Liver (tissue), 9 donors: ENCODE results near the gene SLIT3. TPM values are rescaled to one million over a fixed set of nuclear protein-coding genes. Genes with fewer than 3 reads are reported as not detected.

Experiments used
- DNase-seq: peaks from one replicate; pipeline ENCODE4 v3.0.0-alpha.2; 2017; ENCODE audit warnings: low spot score
- H3K27ac ChIP-seq, 2 donors: one replicate each; pipeline ENCODE4 v1.7.0; 2013; ENCODE audit warnings: inconsistent platforms in 2 of 2, low read length in 2 of 2, control low read depth in 1 of 2, low read depth in 1 of 2, mild to moderate bottlenecking in 1 of 2
- H3K27me3 ChIP-seq, 4 donors: one replicate each; pipeline versions ENCODE4 v1.6.1 to v1.7.0; 2013; ENCODE audit warnings: low read length in 3 of 4, inconsistent platforms in 1 of 4, mild to moderate bottlenecking in 1 of 4, moderate library complexity in 1 of 4; ENCODE audit not compliant: control insufficient read depth in 4 of 4, insufficient read depth in 4 of 4
- H3K36me3 ChIP-seq, 4 donors: one replicate each; pipeline versions ENCODE4 v1.6.1 to v1.7.0; 2013; ENCODE audit warnings: low read length in 3 of 4, mild to moderate bottlenecking in 3 of 4, low read depth in 1 of 4, moderate library complexity in 1 of 4; ENCODE audit not compliant: control insufficient read depth in 4 of 4, insufficient read depth in 3 of 4
- H3K4me1 ChIP-seq, 4 donors: one replicate each; pipeline versions ENCODE4 v1.6.1 to v1.7.0; 2013; ENCODE audit warnings: low read length in 3 of 4, mild to moderate bottlenecking in 3 of 4, moderate library complexity in 1 of 4; ENCODE audit not compliant: control insufficient read depth in 4 of 4, insufficient read depth in 4 of 4
- H3K4me3 ChIP-seq, 3 donors: one replicate each; pipeline versions ENCODE4 v1.6.1 to v1.7.0; 2013; ENCODE audit warnings: low read length in 3 of 3, control low read depth in 1 of 3, low read depth in 1 of 3, mild to moderate bottlenecking in 1 of 3
- H3K9ac ChIP-seq, 2 donors: one replicate each; pipeline ENCODE4 v1.7.0; 2013; ENCODE audit warnings: low read length in 2 of 2, mild to moderate bottlenecking in 2 of 2, moderate library complexity in 2 of 2, control low read depth in 1 of 2, low read depth in 1 of 2
- H3K9me3 ChIP-seq, 4 donors: one replicate each; pipeline versions ENCODE4 v1.6.1 to v1.7.0; 2013; ENCODE audit warnings: low read length in 3 of 4; ENCODE audit not compliant: control insufficient read depth in 4 of 4
- FOXA1 ChIP-seq: IDR thresholded peaks from 2 replicates; pipeline ENCODE4 v1.6.1; 2016; ENCODE audit warnings: antibody characterized with exemption
- FOXA2 ChIP-seq: IDR thresholded peaks from 2 replicates; pipeline ENCODE4 v1.6.1; 2016; ENCODE audit warnings: antibody characterized with exemption
- GABPA ChIP-seq, 2 donors: IDR thresholded peaks in 1 of 2; conservative IDR thresholded peaks in 1 of 2; 2 replicates each; pipeline ENCODE4 v1.6.1; 2016; ENCODE audit warnings: antibody characterized with exemption in 2 of 2, mild to moderate bottlenecking in 1 of 2, moderate library complexity in 1 of 2
- HNF4A ChIP-seq, 2 donors: conservative IDR thresholded peaks; 2 replicates each; pipeline ENCODE4 v1.6.1; 2016; ENCODE audit warnings: antibody characterized with exemption in 2 of 2, mild to moderate bottlenecking in 2 of 2
- HNF4G ChIP-seq: IDR thresholded peaks from 2 replicates; pipeline ENCODE4 v1.6.1; 2016; ENCODE audit warnings: antibody characterized with exemption
- JUND ChIP-seq, 2 donors: IDR thresholded peaks; 2 replicates each; pipeline ENCODE4 v1.6.1; 2016; ENCODE audit warnings: antibody characterized with exemption in 2 of 2
- NR2F2 ChIP-seq: IDR thresholded peaks from 2 replicates; pipeline ENCODE4 v1.6.1; 2016; ENCODE audit warnings: antibody characterized with exemption
- RAD21 ChIP-seq, 2 donors: IDR thresholded peaks; 2 replicates each; pipeline ENCODE4 v1.6.1; 2016; ENCODE audit warnings: antibody characterized with exemption in 2 of 2, mild to moderate bottlenecking in 2 of 2
- RXRA ChIP-seq, 2 donors: IDR thresholded peaks; 2 replicates each; pipeline ENCODE4 v1.6.1; 2017 to 2018; ENCODE audit warnings: antibody characterized with exemption in 2 of 2, mild to moderate bottlenecking in 1 of 2
- SP1 ChIP-seq: IDR thresholded peaks from 2 replicates; pipeline ENCODE4 v1.6.1; 2018; ENCODE audit warnings: antibody characterized with exemption, mild to moderate bottlenecking
- TAF1 ChIP-seq: conservative IDR thresholded peaks from 2 replicates; pipeline ENCODE4 v1.6.1; 2016; ENCODE audit warnings: antibody characterized with exemption, mild to moderate bottlenecking
- YY1 ChIP-seq: IDR thresholded peaks from 2 replicates; pipeline ENCODE4 v1.6.1; 2016; ENCODE audit warnings: antibody characterized with exemption, mild to moderate bottlenecking
- WGBS: extraction: QIAGEN DNeasy Blood & Tissue Kit; methylation state at CpG from one replicate; pipeline ENCODE4 v1.1.7; 2013; 5-methylcytosine and 5-hydroxymethylcytosine counted together
- polyA plus RNA-seq, 2 donors: library from polyadenylated mRNA; stranded (reverse) in 1 of 2; unstranded in 1 of 2; fragments of 200-250 nt in 1 of 2; fragments of >200 nt in 1 of 2; fragmentation: Nextera tagmentation in 1 of 2; extraction: Ambion mirVana in 1 of 2; gene quantifications; one replicate each; pipeline versions ENCODE4 v1.2.1 to v1.2.3, GENCODE V29; 2013 to 2015
- total RNA-seq, 2 donors: library from RNA; depleted of rRNA; stranded (reverse); fragments of >200 nt; gene quantifications; one replicate each; pipeline ENCODE4 v1.2.3, GENCODE V29; 2014
- TF ChIP-seq, protein P1 (sequence below): IDR thresholded peaks from 2 replicates; pipeline ENCODE4 v1.6.1; 2016; ENCODE audit warnings: antibody characterized with exemption
- TF ChIP-seq, protein P2 (sequence below): IDR thresholded peaks from 2 replicates; pipeline ENCODE4 v1.6.1; 2016; ENCODE audit warnings: antibody characterized with exemption, mild to moderate bottlenecking
- TF ChIP-seq, protein P3 (sequence below): IDR thresholded peaks from 2 replicates; pipeline ENCODE4 v1.6.1; 2016; ENCODE audit warnings: antibody characterized with exemption
- TF ChIP-seq, protein P4 (sequence below): IDR thresholded peaks from 2 replicates; pipeline ENCODE4 v1.6.1; 2016; ENCODE audit warnings: antibody characterized with exemption
- donor health status: healthy.
- donor health status: healthy.
- donor health status: healthy.
- donor health status: healthy.
- donor health status: healthy.

SLIT3 gene
- total and polyA plus RNA-seq, 4 donors: 0.61 to 1.3 (median 0.91) TPM

DNA sequence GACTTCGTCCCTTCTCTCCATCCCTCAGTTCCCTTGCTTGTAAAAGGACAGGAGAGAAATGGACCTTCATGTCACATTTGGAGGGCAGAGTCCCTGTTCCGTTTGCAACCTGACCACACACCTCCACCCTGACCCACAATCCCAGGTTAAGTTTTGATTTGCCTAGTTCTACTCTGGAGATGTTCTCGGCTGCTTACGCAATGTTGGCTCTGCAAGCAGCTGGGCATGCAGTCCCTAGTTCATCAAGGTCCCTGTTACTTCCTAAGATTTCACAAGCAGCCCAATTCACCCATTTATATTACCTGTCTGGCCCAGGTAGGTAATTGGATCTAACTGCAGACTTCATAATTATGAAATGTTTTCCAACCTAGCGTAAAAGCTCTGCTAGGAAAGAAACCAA, 28.8 kb downstream of the SLIT3 start:
- no peaks in the 10 kb centered on the region for H3K36me3 ChIP-seq
- no peaks in the 10 kb centered on the region for H3K4me1 ChIP-seq
- DNase-seq: no peak
- WGBS: 65% methylated on average over 5 of the region's 5 CpGs
- H3K27me3 ChIP-seq: peaks cover 0 to 2% (median 0%) of the 10 kb centered on the region in 4 donors
- H3K9ac ChIP-seq: no peak overlapping the region
- no peak for TF ChIP-seq GABPA (IDR thresholded peaks at IDR 0.05 in 1 of 2, conservative IDR thresholded peaks at IDR 0.05 in 1 of 2)
- no peak for TF ChIP-seq YY1
- TF ChIP-seq TAF1: no peak
- TF ChIP-seq JUND (IDR thresholded peaks at IDR 0.05): no peak
- TF ChIP-seq RXRA (IDR thresholded peaks at IDR 0.05): no peak
- no peak for TF ChIP-seq HNF4A (conservative IDR thresholded peaks at IDR 0.05)
- TF ChIP-seq RAD21 (IDR thresholded peaks at IDR 0.05): no peak
- TF ChIP-seq FOXA2: no peak
- TF ChIP-seq SP1: no peak
- no peak for TF ChIP-seq NR2F2
- TF ChIP-seq HNF4G: no peak
- TF ChIP-seq, protein P1, sequence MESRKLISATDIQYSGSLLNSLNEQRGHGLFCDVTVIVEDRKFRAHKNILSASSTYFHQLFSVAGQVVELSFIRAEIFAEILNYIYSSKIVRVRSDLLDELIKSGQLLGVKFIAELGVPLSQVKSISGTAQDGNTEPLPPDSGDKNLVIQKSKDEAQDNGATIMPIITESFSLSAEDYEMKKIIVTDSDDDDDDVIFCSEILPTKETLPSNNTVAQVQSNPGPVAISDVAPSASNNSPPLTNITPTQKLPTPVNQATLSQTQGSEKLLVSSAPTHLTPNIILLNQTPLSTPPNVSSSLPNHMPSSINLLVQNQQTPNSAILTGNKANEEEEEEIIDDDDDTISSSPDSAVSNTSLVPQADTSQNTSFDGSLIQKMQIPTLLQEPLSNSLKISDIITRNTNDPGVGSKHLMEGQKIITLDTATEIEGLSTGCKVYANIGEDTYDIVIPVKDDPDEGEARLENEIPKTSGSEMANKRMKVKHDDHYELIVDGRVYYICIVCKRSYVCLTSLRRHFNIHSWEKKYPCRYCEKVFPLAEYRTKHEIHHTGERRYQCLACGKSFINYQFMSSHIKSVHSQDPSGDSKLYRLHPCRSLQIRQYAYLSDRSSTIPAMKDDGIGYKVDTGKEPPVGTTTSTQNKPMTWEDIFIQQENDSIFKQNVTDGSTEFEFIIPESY: no peak
- H3K9me3 ChIP-seq: no peaks in the 10 kb centered on the region
- no peak overlapping the region for H3K27ac ChIP-seq
- H3K4me3 ChIP-seq: no peak overlapping the region

DNA sequence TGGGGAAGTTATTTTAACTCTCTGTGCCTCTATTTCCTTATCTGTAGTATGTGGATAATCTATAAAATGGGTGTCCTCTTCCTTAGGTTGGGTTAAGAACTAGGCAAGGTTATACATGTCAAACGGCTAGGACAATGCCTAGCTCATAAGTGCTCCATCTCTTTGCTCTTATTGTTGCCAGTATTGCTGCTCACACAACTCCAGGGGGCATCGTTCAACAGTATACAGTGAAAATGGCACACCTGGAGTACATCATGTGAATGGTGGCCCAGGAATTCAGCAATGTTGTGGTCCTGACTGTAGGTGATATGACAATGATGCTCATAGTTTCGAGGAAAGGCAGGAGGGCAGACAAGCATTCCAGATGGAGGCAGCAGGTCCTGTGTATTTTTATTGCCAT, 30.1 kb downstream of the SLIT3 start:
- Histone ChIP-seq H3K9me3 (no peaks in the 10 kb centered on the region), H3K27me3 (peaks cover 0 to 2% (median 0%) of the 10 kb centered on the region in 4 donors), H3K9ac (no peak overlapping the region), H3K4me1 (no peaks in the 10 kb centered on the region), H3K4me3 (no peak overlapping the region), H3K36me3 (no peaks in the 10 kb centered on the region), H3K27ac (no peak overlapping the region)
- TF ChIP-seq FOXA2 (no peak), RXRA (IDR thresholded peaks at IDR 0.05) (no peak), RAD21 (IDR thresholded peaks at IDR 0.05) (no peak), SP1 (no peak), TAF1 (no peak), HNF4A (conservative IDR thresholded peaks at IDR 0.05) (no peak), FOXA1 (no peak)
- TF ChIP-seq, protein P2, sequence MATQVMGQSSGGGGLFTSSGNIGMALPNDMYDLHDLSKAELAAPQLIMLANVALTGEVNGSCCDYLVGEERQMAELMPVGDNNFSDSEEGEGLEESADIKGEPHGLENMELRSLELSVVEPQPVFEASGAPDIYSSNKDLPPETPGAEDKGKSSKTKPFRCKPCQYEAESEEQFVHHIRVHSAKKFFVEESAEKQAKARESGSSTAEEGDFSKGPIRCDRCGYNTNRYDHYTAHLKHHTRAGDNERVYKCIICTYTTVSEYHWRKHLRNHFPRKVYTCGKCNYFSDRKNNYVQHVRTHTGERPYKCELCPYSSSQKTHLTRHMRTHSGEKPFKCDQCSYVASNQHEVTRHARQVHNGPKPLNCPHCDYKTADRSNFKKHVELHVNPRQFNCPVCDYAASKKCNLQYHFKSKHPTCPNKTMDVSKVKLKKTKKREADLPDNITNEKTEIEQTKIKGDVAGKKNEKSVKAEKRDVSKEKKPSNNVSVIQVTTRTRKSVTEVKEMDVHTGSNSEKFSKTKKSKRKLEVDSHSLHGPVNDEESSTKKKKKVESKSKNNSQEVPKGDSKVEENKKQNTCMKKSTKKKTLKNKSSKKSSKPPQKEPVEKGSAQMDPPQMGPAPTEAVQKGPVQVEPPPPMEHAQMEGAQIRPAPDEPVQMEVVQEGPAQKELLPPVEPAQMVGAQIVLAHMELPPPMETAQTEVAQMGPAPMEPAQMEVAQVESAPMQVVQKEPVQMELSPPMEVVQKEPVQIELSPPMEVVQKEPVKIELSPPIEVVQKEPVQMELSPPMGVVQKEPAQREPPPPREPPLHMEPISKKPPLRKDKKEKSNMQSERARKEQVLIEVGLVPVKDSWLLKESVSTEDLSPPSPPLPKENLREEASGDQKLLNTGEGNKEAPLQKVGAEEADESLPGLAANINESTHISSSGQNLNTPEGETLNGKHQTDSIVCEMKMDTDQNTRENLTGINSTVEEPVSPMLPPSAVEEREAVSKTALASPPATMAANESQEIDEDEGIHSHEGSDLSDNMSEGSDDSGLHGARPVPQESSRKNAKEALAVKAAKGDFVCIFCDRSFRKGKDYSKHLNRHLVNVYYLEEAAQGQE: no peak
- TF ChIP-seq, protein P3, sequence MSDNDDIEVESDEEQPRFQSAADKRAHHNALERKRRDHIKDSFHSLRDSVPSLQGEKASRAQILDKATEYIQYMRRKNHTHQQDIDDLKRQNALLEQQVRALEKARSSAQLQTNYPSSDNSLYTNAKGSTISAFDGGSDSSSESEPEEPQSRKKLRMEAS: no peak
- WGBS: 83% methylated on average over 3 of the region's 3 CpGs
- no peak for DNase-seq

DNA sequence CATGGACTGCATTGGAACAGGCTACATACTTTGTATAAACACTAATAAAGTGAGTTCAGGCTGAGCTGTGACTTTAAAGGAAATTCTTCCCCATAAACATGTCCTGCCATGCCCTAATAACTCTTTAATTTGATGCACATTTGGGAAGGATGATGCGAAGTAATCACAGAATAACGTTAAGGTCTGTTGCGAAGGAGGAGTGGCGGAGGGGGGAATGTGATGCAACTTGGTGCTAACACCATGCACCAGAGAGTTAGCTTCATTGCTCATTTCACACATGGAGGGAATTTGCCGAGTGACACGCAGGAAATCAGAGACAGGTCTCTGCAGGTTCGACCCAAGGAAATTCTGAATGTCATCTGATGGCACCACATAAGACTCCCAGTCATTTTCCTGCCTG, 32.9 kb downstream of the SLIT3 start:
- H3K27me3 ChIP-seq: no peaks in the 10 kb centered on the region
- no peaks in the 10 kb centered on the region for H3K9me3 ChIP-seq
- no peak overlapping the region for H3K4me3 ChIP-seq
- TF ChIP-seq, protein P1: no peak
- TF ChIP-seq, protein P4, sequence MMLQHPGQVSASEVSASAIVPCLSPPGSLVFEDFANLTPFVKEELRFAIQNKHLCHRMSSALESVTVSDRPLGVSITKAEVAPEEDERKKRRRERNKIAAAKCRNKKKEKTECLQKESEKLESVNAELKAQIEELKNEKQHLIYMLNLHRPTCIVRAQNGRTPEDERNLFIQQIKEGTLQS: no peak
- TF ChIP-seq FOXA2 (no peak), HNF4G (no peak), FOXA1 (no peak), RXRA (IDR thresholded peaks at IDR 0.05) (no peak)
- DNase-seq: no peak
- H3K4me1 ChIP-seq: no peaks in the 10 kb centered on the region
- no peak overlapping the region for H3K27ac ChIP-seq
- H3K9ac ChIP-seq: no peak overlapping the region
- H3K36me3 ChIP-seq: no peaks in the 10 kb centered on the region
- WGBS: 84% methylated on average over 7 of the region's 7 CpGs
